Cardiac septum (tissue), 1 donor: Measurements from ENCODE around the gene EFHC2. TPM values are rescaled to one million over a fixed set of nuclear protein-coding genes. Genes with fewer than 3 reads are reported as not detected.

Experiments
- total RNA-seq: library from RNA; stranded (reverse); fragmentation: NEBNext Ultra II Directional; extraction: Animal tissue kit (Norgen Biotek cat#: 25700); gene quantifications from one replicate; pipeline ENCODE4 v1.2.1, GENCODE V29; 2021
- donor health status: DM: no; HTN: no; CAD: no.

The EFHC2 gene
- total RNA-seq, 1 donor from 2014 or later: 4.3 TPM

Other genes with a start within 250 kb of the EFHC2 start
- 28.8 TPM for gene FUNDC1, start 199.2 kb upstream of the EFHC2 start, total RNA-seq